Measurements from ENCODE around the gene MMP14. TPM values are rescaled to one million over a fixed set of nuclear protein-coding genes. Genes with fewer than 3 reads are reported as not detected.

Gene MMP14
- total and polyA plus RNA-seq, 2 of the 13 experiments (the other 11 are each of a cell fraction or from before 2014, with no cell fraction given): 5.2 to 9.8 TPM

GRCh38 chr14:22829661-22830442 is 6.5 kb upstream of the MMP14 start, which contains the start of gene MRPL52 (continued):
- TF ChIP-seq FOXC1 (CRISPR knock-in tag; IDR thresholded peaks at IDR 0.05; ENCODE audit: borderline replicate concordance): peak; percentile 61; the same call in 1 of the 2 replicates
- TF ChIP-seq TBP (CRISPR knock-in tag; IDR thresholded peaks at IDR 0.05): no peak
- no peak for TF ChIP-seq NBN (conservative IDR thresholded peaks at IDR 0.05)
- 0 out of 2 replicates have a peak, but pooled peaks have one; percentile 42 for TF ChIP-seq MAZ (IDR thresholded peaks at IDR 0.05; ENCODE audit: borderline replicate concordance, low read depth, low read length)
- no peak for TF ChIP-seq MAZ (CRISPR knock-in tag; IDR thresholded peaks at IDR 0.05; ENCODE audit: low read depth)
- peak; percentile 76 for TF ChIP-seq STAT6 (CRISPR knock-in tag; IDR thresholded peaks at IDR 0.05; ENCODE audit: borderline replicate concordance)
- peak; percentile 84; the same call in 1 of the 2 replicates for TF ChIP-seq ERF (CRISPR knock-in tag; IDR thresholded peaks at IDR 0.05)
- no peak for TF ChIP-seq NR3C1 (CRISPR knock-in tag; IDR thresholded peaks at IDR 0.05)
- no peak for TF ChIP-seq MBD4 (IDR thresholded peaks at IDR 0.05; ENCODE audit: borderline replicate concordance, low read length)
- peak; percentile 36; the same call in 1 of the 2 replicates for TF ChIP-seq NFIC (IDR thresholded peaks at IDR 0.05; ENCODE audit: low read length)
- TF ChIP-seq NR1H2 (CRISPR knock-in tag; IDR thresholded peaks at IDR 0.05; ENCODE audit: borderline replicate concordance, low read depth): peak; percentile 68; the same call in 1 of the 2 replicates
- no peak for TF ChIP-seq ZNF652 (CRISPR knock-in tag; IDR thresholded peaks at IDR 0.05; ENCODE audit: borderline replicate concordance, low read depth)
- 0 out of 2 replicates have a peak, but pooled peaks have one; percentile 62 for TF ChIP-seq ZBTB34 (CRISPR knock-in tag; IDR thresholded peaks at IDR 0.05)
- TF ChIP-seq MAFG (CRISPR knock-in tag; IDR thresholded peaks at IDR 0.05): no peak
- no peak for TF ChIP-seq NAIF1 (CRISPR knock-in tag; IDR thresholded peaks at IDR 0.05; ENCODE audit: borderline replicate concordance)
- no peak for TF ChIP-seq MIXL1 (CRISPR knock-in tag; IDR thresholded peaks at IDR 0.05)
- TF ChIP-seq SYNCRIP (IDR thresholded peaks at IDR 0.05; ENCODE audit: insufficient read depth, low read depth, low read length): no peak
- no peak for TF ChIP-seq ZNF776 (CRISPR knock-in tag; IDR thresholded peaks at IDR 0.05)
- no peak for TF ChIP-seq CENPT (CRISPR knock-in tag; IDR thresholded peaks at IDR 0.05; ENCODE audit: low read depth)
- TF ChIP-seq ZZZ3 (CRISPR knock-in tag; IDR thresholded peaks at IDR 0.05; ENCODE audit: borderline replicate concordance): peak; percentile 78; the same call in 1 of the 2 replicates
- peak; percentile 82 for TF ChIP-seq AGO1 (IDR thresholded peaks at IDR 0.05; ENCODE audit: low read depth, low read length, poor library complexity, severe bottlenecking)
- TF ChIP-seq DRAP1 (CRISPR knock-in tag; IDR thresholded peaks at IDR 0.05): peak; percentile 71; the same call in 1 of the 2 replicates
- no peak for TF ChIP-seq ATAD3A (CRISPR knock-in tag; IDR thresholded peaks at IDR 0.05)
- no peak; the same call in 1 of the 2 replicates for TF ChIP-seq NFKB2 (CRISPR knock-in tag; IDR thresholded peaks at IDR 0.05; ENCODE audit: borderline replicate concordance)
- TF ChIP-seq MLLT10 (CRISPR knock-in tag; IDR thresholded peaks at IDR 0.05): no peak
- no peak for TF ChIP-seq FOXK2 (IDR thresholded peaks at IDR 0.05)
- no peak; the same call in 1 of the 2 replicates for TF ChIP-seq ZBTB20 (CRISPR knock-in tag; IDR thresholded peaks at IDR 0.05; ENCODE audit: borderline replicate concordance, low read depth)
- TF ChIP-seq ZNF878 (CRISPR knock-in tag; IDR thresholded peaks at IDR 0.05): no peak
